Subcutaneous adipose tissue (tissue), 4 donors: ENCODE measurements around the gene TMPRSS4. TPM values are rescaled to one million over a fixed set of nuclear protein-coding genes. Genes with fewer than 3 reads are reported as not detected.

Source experiments
- CTCF ChIP-seq: fragments of 450-650 bp; IDR thresholded peaks from one replicate; pipeline ENCODE4 v1.5.1; 2016; ENCODE audit warnings: low read depth, mild to moderate bottlenecking, control low read depth, antibody characterized with exemption, moderate library complexity
- total RNA-seq, 4 donors: library from RNA; depleted of rRNA; stranded (reverse); fragments of >200 nt; gene quantifications; one replicate each; pipeline ENCODE4 v1.1.0, GENCODE V29; 2016

Gene TMPRSS4
- total RNA-seq, 4 donors from 2014 or later = 1.1 TPM; not detected in 3

GRCh38 chr11:118169300-118170140 is 92.6 kb downstream of the TMPRSS4 start:
- TF ChIP-seq CTCF = no peak

- TF ChIP-seq CTCF = no peak
These were observed 93.4 kb downstream of the TMPRSS4 start for GRCh38 chr11:118170231-118170630.

- no peak for TF ChIP-seq CTCF
These were observed 94.0 kb downstream of the TMPRSS4 start for GRCh38 chr11:118170882-118171268.

Other genes starting within 250 kb of the TMPRSS4 start
- gene FXYD6, start 200.4 kb upstream of the TMPRSS4 start, total RNA-seq = 10 to 100 TPM in 3 of 4 donors, 1 to 10 TPM in 1; 7.6 to 20.0 (median 13.9) TPM
- under 1 TPM in 2 of 4 donors, not detected in 2; 0.22 to 0.51 TPM for gene TMPRSS13, start 147.7 kb upstream of the TMPRSS4 start, total RNA-seq
- gene IL10RA, start 90.7 kb upstream of the TMPRSS4 start, total RNA-seq = 100 to 1,000 TPM in 1 of 4 donors, 10 to 100 TPM in 3; 31.3 to 101 (median 48.6) TPM
- not detected for gene SMIM35, start 9.9 kb downstream of the TMPRSS4 start, total RNA-seq
- gene SCN4B, start 75.7 kb downstream of the TMPRSS4 start, total RNA-seq = 1 to 10 TPM; 1.0 to 5.7 (median 3.2) TPM
- under 1 TPM in 2 of 4 donors, not detected in 2; under 0.01 to 0.19 TPM for gene SCN2B, start 99.6 kb downstream of the TMPRSS4 start, total RNA-seq
- gene JAML, start 147.9 kb downstream of the TMPRSS4 start, total RNA-seq = 10 to 100 TPM in 2 of 4 donors, 1 to 10 TPM in 2; 2.8 to 51.7 (median 14.0) TPM
- 1 to 10 TPM; 1.1 to 3.7 (median 2.0) TPM for gene MPZL3, start 175.3 kb downstream of the TMPRSS4 start, total RNA-seq
- gene MPZL2, start 187.2 kb downstream of the TMPRSS4 start, total RNA-seq = 10 to 100 TPM; 14.3 to 28.0 (median 17.7) TPM
- 1 to 10 TPM in 3 of 4 donors, under 1 TPM in 1; 0.38 to 3.4 (median 1.8) TPM for gene CD3E, start 227.7 kb downstream of the TMPRSS4 start, total RNA-seq